ENCODE data around the gene RARB. TPM values are rescaled to one million over a fixed set of nuclear protein-coding genes. Genes with fewer than 3 reads are reported as not detected.

RARB gene
- total and polyA plus RNA-seq, 2 of the 13 experiments (the other 11 are each of a cell fraction or from before 2014, with no cell fraction given), result 0.16 TPM; not detected in 1

DNA sequence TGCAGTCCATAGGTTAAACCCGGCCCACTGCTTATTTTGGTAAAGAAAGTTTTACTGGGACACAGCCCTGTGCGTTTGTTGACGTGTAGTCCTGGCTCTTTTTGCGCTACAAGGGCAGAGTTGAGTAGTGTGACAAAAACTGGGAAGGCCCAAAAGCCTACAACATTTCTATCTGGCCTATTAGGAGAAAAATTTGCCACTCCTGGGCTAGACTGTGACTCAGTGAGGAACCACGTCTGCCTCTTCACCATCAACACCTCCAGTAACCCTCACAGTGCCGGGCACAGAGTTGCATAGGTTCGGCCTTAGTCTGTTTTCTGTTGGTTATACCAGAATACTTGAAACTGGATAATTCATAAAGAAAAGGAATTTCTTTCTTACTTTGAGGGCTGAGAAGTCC lies 126.3 kb downstream of the RARB start:
- H3K9me3 ChIP-seq (ENCODE audit: low read length), result no peaks in the 10 kb centered on the region
- no peaks in the 10 kb centered on the region for H3K36me3 ChIP-seq (replicated peaks in 1 of 2; ENCODE audit: control insufficient read depth in 1 of 2, insufficient read depth in 2 of 2, low read length in 2 of 2)
- H3K4me2 ChIP-seq (ENCODE audit: low read depth, low read length), result no peak overlapping the region
- intact Hi-C loops (cut with micrococcal nuclease; ENCODE audit: unreplicated experiment) (no loop called here), in situ Hi-C loops (cut with HindIII; ENCODE audit: extremely low pct_ligation_motif_present, low pct_unique_long_range_greater_than_20kb) (no loop called here)
- ChIA-PET CTCF (ENCODE audit: low intra/inter-chr PET ratio, low total read pairs) (no interaction called here), POLR2A (no interaction called here)
- no peak overlapping the region for H3K9ac ChIP-seq (ENCODE audit: insufficient read depth, low read depth, low read length)
- H4K20me1 ChIP-seq (ENCODE audit: insufficient read depth, low read length), result no peaks in the 10 kb centered on the region
- H3K4me1 ChIP-seq (ENCODE audit: insufficient read depth, low read length), result no peaks in the 10 kb centered on the region
- H3K27ac ChIP-seq (ENCODE audit: extremely low read length, insufficient read depth, low read length), result no peak overlapping the region
- WGBS (ENCODE audit: low lambda C conversion rate), result 82% methylated on average over 7 of the region's 7 CpGs
- no TSS peak for BruUV-seq (replicated peaks)
- FAIRE-seq (no peak), ATAC-seq (no peak), DNase-seq (ENCODE audit: low spot score) (no peak)
- TF ChIP-seq AGO1 (IDR thresholded peaks at IDR 0.05; ENCODE audit: low read depth, low read length, poor library complexity, severe bottlenecking) (no peak), ZNF713 (CRISPR knock-in tag; IDR thresholded peaks at IDR 0.05) (no peak), MIER3 (CRISPR knock-in tag; IDR thresholded peaks at IDR 0.05; ENCODE audit: borderline replicate concordance) (no peak), POLR2AphosphoS5 (IDR thresholded peaks at IDR 0.05; ENCODE audit: low read depth, low read length) (no peak), NR2F1 (CRISPR knock-in tag; IDR thresholded peaks at IDR 0.05) (no peak), SOX6 (IDR thresholded peaks at IDR 0.05) (no peak), SOX6 (CRISPR knock-in tag; IDR thresholded peaks at IDR 0.05) (no peak), ZNF326 (CRISPR knock-in tag; IDR thresholded peaks at IDR 0.05; ENCODE audit: borderline replicate concordance) (no peak), SNRNP70 (IDR thresholded peaks at IDR 0.05; ENCODE audit: low read depth, low read length) (no peak), ISX (CRISPR knock-in tag; conservative IDR thresholded peaks at IDR 0.05) (no peak), ZNF816 (CRISPR knock-in tag; IDR thresholded peaks at IDR 0.05; ENCODE audit: borderline replicate concordance) (no peak), EEA1 (CRISPR knock-in tag; IDR thresholded peaks at IDR 0.05; ENCODE audit: borderline replicate concordance) (no peak), KMT2A (CRISPR knock-in tag; IDR thresholded peaks at IDR 0.05) (no peak), ZNF124 (CRISPR knock-in tag; IDR thresholded peaks at IDR 0.05) (no peak), CEBPG (CRISPR knock-in tag; IDR thresholded peaks at IDR 0.05) (no peak), ZNF558 (CRISPR knock-in tag; IDR thresholded peaks at IDR 0.05; ENCODE audit: borderline replicate concordance) (no peak), ZNF746 (CRISPR knock-in tag; IDR thresholded peaks at IDR 0.05) (no peak), ZNF253 (CRISPR knock-in tag; IDR thresholded peaks at IDR 0.05; ENCODE audit: borderline replicate concordance) (no peak)
- TF ChIP-seq, protein P1, sequence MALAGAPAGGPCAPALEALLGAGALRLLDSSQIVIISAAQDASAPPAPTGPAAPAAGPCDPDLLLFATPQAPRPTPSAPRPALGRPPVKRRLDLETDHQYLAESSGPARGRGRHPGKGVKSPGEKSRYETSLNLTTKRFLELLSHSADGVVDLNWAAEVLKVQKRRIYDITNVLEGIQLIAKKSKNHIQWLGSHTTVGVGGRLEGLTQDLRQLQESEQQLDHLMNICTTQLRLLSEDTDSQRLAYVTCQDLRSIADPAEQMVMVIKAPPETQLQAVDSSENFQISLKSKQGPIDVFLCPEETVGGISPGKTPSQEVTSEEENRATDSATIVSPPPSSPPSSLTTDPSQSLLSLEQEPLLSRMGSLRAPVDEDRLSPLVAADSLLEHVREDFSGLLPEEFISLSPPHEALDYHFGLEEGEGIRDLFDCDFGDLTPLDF (CRISPR knock-in tag; IDR thresholded peaks at IDR 0.05), result no peak
- TF ChIP-seq, protein P2, sequence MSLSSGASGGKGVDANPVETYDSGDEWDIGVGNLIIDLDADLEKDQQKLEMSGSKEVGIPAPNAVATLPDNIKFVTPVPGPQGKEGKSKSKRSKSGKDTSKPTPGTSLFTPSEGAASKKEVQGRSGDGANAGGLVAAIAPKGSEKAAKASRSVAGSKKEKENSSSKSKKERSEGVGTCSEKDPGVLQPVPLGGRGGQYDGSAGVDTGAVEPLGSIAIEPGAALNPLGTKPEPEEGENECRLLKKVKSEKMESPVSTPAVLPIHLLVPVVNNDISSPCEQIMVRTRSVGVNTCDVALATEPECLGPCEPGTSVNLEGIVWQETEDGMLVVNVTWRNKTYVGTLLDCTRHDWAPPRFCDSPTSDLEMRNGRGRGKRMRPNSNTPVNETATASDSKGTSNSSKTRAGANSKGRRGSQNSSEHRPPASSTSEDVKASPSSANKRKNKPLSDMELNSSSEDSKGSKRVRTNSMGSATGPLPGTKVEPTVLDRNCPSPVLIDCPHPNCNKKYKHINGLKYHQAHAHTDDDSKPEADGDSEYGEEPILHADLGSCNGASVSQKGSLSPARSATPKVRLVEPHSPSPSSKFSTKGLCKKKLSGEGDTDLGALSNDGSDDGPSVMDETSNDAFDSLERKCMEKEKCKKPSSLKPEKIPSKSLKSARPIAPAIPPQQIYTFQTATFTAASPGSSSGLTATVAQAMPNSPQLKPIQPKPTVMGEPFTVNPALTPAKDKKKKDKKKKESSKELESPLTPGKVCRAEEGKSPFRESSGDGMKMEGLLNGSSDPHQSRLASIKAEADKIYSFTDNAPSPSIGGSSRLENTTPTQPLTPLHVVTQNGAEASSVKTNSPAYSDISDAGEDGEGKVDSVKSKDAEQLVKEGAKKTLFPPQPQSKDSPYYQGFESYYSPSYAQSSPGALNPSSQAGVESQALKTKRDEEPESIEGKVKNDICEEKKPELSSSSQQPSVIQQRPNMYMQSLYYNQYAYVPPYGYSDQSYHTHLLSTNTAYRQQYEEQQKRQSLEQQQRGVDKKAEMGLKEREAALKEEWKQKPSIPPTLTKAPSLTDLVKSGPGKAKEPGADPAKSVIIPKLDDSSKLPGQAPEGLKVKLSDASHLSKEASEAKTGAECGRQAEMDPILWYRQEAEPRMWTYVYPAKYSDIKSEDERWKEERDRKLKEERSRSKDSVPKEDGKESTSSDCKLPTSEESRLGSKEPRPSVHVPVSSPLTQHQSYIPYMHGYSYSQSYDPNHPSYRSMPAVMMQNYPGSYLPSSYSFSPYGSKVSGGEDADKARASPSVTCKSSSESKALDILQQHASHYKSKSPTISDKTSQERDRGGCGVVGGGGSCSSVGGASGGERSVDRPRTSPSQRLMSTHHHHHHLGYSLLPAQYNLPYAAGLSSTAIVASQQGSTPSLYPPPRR (CRISPR knock-in tag; IDR thresholded peaks at IDR 0.05; ENCODE audit: borderline replicate concordance), result no peak
- H2AFZ ChIP-seq (ENCODE audit: low read length), result no peak overlapping the region
- H3K27me3 ChIP-seq (ENCODE audit: control insufficient read depth in 1 of 2, insufficient read depth in 2 of 2, low read length in 2 of 2), result no peaks in the 10 kb centered on the region
- H3K4me3 ChIP-seq (replicated peaks in 1 of 3; ENCODE audit: insufficient read depth in 1 of 3, low read depth in 2 of 3, low read length in 3 of 3), result no peak overlapping the region
- H3K79me2 ChIP-seq (ENCODE audit: insufficient read depth, low read length), result no peaks in the 10 kb centered on the region

All from HepG2 (cell line).